Ecto neural progenitor cell (in vitro differentiated cells): ENCODE measurements around the gene LRP3.

Source experiments
- DNase-seq: peaks from one replicate; pipeline ENCODE4 v3.0.0-alpha.2; 2018; ENCODE audit warnings: low spot score

The LRP3 gene

GRCh38 chr19:33254245-33254824, 60.2 kb downstream of the LRP3 start:
- DNase-seq, result no peak

- no peak for DNase-seq
Observed at GRCh38 chr19:33255781-33256180, 61.7 kb downstream of the LRP3 start.

- DNase-seq, result no peak
Observed at GRCh38 chr19:33256261-33256660, 62.1 kb downstream of the LRP3 start.

GRCh38 chr19:33257828-33258227, 63.7 kb downstream of the LRP3 start:
- DNase-seq, result no peak
